GM21367 (cell line): Measurements from ENCODE around the gene EPGN.
"Not testable (repeated sequence)": the region's sequence is repeated elsewhere in the genome, so short reads cannot be mapped to it uniquely, and the experiment has no call there.

Experiments used
- ATAC-seq: cut with Tn5 transposase; IDR thresholded peaks from one replicate; pipeline ENCODE4 v1.9.1; 2021; ENCODE audit not compliant: unreplicated experiment

The EPGN gene

DNA sequence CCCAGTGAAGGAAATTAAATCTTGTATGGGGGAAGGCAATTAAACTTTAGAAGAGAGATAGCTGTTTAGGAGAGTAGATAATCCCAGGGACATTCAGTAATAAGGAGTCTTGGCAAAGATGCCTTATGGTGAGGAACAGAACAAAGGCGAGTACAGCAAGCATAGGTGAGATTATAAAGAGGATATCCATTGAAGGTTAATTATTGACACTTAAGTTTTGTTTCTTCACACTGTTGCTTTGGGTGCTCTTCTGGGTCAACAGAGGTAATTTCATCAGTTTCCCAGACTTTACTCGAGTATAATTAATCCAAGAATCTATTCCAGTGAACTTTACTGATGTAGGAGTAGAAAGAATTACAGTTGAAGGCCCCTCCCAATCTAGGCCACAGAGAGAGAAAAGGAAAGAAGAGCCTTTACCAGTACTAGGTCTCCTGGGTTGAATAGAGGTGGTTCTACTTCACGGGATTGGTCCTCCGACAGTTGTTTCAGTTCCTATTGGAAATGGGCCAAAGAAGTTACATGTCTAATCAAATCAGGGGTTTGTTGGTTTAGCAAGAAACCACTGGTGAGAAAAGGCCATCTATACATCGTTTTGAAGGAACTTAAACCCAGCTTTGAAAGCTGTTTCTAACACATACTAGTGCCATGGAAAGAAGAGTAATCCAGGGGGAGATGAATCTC is 27.2 kb downstream of the EPGN start:
- ATAC-seq: peak; percentile 91

DNA sequence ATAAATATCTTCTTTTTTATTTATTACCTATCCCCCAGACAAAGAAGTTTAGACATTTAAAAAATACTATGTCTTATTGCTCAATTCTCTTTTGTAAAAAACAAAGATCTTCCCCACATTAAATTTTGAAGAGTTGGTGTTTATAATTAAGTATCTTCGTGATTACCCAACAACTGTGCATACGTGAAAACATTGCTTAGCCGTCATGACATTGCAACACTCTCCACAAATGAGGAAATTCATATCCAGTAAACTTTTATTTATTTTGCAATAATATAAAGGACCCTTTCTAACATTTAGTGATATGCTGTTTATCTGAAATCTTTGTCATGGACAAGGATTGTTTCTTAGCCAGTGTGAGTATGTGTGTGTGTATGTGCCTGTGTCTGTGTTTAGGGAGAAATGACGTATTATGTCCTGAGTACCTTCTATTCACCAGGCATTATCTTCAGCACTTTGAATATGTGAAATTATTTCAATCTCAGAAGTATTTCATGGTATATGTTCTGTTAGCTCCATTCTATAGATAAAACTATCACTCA is 30.6 kb downstream of the EPGN start:
- ATAC-seq: no peak

DNA sequence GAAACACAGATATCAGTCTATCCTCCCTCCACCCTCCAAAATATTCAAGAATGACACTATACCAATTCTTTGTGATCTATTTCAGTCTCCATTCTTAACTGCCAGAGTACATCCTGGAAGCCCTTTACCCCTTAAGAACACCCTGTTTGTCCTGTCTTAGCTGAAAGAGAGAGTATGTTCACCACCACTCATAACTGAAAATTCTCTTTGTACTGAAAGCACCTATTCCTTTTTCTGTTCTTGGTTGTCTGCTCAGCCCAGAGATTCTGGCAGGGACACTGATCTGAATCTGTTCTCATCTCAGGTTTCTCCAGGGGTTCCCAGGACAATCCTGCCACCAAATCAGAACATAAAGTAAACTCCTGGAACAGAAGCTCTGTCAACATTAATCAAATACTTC is 31.2 kb downstream of the EPGN start:
- peak; percentile 38 for ATAC-seq

DNA sequence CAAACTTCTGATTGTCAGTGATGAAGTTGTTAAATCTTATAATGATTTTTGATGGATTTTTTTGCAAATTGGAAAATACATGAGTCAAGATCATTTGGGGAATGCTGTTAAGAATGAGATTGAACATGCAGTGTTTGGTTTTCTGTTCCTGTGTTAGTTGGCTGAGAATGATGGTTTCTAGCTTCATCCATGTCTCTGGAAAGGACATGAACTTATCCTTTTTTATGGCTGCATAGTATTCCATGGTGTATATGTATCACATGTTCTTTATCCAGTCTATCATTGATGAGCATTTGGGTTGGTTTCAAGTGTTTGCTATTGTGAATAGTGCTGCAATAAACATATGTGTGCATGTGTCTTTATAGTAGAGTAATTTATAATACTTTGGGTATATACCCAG is 32.2 kb downstream of the EPGN start:
- not testable (repeated sequence) for ATAC-seq

DNA sequence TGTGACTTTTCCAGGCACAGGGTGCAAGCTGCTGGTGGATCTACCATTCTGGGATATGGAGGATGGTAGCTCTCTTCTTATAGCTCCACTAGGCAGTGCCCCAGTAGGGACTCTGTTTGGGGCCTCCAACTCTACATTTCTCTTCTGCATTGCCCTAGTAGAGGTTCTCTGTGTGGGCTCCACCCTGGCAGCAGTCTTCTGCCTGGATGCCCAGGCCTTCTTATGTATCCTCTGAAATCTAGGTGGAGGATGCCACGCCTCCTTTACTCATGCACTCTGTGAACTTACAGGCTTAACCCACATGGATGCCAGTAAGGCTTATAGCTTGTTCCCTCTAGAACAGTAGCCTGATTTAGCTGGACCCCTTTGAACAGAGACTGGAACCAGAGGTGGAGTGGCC is 35.8 kb downstream of the EPGN start:
- no peak for ATAC-seq

DNA sequence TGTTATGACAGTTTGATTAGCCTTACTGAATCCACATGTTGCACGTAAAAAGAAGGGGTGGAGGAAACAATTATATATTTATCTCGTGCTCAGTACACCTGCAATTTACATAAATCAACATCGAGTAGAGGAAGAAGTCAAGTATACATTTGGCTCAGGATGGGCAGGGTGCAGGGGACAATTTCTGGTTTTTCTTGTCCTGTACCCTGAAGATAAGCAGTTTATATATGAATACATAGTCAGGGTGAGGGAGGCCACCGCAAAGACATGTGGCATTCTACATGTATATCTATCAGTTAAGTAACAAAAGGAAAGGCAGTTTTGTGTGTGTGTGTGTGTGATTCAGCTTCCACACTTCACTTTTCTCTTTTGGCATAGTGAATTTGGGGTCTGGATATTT is 45.6 kb downstream of the EPGN start:
- ATAC-seq: no peak

DNA sequence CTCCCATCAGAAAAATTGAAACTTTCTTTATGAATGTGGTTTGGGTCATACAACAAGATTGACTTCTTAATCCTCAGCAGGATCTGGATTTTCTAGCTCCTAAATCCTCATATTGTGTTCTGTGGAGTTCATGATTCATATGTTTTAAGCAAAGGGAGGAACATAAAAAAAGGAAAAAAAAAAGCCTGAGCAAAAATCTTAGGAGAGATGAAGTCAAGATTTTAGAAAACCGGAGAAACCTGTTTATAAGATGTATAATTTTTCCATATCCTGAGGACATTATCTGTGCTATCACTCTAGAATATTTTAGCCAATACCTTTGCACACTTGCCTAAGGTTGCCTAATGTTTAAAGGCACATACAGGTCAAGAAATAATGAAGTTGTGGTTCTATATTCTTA is 49.7 kb downstream of the EPGN start:
- no peak for ATAC-seq

DNA sequence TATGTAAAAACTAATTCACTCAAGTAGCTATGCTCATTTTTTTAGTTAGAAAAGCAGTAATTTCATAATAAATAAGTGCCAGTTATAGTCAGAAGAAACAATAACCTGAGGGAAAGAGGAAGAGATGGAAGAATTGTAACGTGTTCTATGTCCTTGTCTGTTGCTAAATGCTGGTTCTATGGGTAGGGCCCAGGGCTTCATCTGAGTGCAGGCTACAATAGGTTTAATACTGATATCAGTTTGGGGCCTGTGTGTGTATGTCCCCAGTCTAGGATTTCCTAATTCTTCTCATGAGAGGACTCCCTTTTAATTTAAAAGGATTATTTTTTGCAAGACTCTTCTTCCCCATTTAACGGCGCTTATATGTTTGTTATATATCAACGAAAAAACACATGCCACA is 53.4 kb downstream of the EPGN start:
- ATAC-seq: no peak

DNA sequence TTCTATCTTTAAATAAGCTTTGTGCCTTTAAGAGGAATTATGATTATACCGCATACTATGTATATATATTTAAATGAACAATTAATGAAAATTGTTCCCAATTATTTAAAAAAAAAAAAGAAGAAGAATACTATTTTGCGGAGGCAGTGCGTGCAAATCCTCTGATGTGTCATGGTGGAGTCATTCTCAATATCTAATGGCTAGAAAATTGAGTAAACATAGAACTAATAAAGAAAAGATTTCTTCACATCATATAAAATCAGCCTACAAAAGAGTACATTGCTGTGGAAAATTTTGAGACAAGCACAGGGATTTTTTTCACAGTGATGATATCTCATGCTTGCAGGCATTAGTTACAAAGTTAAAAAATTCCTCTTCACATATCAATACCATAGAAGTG is 54.1 kb downstream of the EPGN start:
- ATAC-seq: no peak

DNA sequence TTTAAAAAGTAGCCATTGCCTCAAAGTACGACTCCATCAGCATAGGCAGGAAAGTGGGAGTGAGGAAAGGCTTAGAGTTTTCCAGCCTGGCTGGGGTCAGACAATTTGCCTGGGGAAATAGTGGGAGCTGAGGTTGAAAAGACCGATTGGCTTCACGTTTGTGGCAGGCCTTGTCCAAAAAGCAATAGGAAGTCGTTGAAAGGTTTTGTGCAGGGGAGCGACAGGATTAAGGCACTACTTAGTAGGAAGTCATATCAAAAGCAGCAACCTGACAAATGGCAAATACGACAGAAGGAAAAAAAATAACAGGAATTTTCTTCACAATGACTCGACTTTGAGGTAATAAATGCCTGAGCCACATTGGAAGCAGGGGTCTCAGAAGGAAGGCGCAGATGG is 56.0 kb downstream of the EPGN start:
- no peak for ATAC-seq

DNA sequence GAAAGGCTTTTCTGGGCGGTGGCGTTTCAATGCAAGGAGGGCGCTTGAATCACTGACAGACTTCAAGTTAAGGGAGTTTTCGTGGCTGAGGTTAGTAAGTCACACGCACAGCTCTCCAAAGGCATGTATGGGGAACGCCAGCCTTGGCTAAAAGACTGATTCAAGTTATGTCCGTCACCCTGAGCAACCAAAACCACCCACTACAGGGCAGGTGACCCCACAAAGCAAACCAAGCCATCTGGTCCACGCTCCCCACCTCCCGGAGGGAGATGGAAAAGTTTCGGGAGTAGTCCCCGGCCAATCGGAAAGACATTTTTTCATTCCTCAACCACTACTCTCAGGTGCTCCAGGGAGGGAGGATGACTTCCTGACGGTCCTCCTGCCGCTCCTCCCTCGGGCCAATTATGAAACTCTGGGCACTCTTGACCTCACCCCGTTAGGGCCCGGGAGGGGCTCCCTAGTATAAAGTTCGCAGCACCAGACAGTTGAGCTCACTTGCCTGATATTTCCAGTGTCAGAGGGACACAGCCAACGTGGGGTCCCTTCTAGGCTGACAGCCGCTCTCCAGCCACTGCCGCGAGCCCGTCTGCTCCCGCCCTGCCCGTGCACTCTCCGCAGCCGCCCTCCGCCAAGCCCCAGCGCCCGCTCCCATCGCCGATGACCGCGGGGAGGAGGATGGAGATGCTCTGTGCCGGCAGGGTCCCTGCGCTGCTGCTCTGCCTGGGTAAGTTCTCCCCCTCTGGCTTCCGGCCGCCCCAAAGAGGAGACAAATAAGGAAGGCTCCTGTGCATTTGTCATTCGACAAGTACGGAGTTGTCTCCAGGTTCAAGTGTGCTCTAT is 56.6 kb downstream of the EPGN start, which contains the start of gene EREG:
EREG (plus strand) TSS at position 494 of the 840 bp plus-strand sequence; CDS start at position 658, 164 bp downstream.
- ATAC-seq: no peak

DNA sequence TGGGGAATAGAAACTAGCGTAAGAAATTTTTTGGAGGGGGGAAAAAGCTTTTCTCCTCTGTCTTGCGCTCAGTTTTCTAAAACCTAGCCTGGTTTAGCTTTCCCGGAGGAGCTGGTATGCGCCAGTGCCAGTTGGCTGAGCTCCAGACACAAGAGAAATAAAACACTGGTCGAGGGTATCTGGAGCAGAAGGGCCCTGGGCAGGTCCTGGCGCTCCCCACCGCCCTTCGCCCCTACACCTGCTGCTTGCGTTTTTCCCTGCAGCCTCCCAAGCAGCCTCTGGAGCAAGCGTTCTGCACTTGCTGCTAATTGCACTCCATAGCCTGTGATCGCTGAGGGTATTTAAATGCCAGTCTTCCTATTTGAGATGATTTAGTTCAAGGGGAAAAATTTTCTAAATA is 57.5 kb downstream of the EPGN start:
- no peak for ATAC-seq
